Panc1 (cell line): Measurements from ENCODE around the gene PCSK5.

ENCODE experiments used
- SIN3A ChIP-seq: IDR thresholded peaks from 2 replicates; pipeline ENCODE4 v1.6.1; 2012; ENCODE audit warnings: low read depth, mild to moderate bottlenecking, low read length, moderate library complexity, borderline replicate concordance; ENCODE audit not compliant: insufficient read depth
- TF ChIP-seq, protein P1 (sequence below): fragments of 450-650 bp; IDR thresholded peaks from 2 replicates; pipeline ENCODE4 v1.5.1; 2017; ENCODE audit warnings: mild to moderate bottlenecking

DNA sequence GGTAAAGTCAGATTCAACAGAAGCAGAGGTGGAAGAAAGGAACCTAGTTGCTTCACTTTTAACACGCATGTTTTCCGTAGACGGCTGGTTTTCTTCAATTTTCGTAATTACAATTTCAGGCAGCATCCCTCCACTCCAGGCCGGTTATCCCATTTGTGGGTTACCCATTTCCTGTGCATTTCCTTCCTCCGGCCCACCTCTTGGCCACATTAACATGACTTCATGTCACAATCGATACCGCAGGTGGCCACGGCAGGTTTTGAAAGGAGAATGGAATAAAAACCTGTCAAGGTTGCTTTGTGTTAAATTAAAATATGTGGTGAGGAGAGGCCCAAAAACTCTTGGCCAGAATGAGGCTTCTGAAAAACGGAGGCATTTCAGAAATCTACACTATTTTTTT lies 130.2 kb downstream of the PCSK5 start:
- no peak for TF ChIP-seq SIN3A
- TF ChIP-seq, protein P1, sequence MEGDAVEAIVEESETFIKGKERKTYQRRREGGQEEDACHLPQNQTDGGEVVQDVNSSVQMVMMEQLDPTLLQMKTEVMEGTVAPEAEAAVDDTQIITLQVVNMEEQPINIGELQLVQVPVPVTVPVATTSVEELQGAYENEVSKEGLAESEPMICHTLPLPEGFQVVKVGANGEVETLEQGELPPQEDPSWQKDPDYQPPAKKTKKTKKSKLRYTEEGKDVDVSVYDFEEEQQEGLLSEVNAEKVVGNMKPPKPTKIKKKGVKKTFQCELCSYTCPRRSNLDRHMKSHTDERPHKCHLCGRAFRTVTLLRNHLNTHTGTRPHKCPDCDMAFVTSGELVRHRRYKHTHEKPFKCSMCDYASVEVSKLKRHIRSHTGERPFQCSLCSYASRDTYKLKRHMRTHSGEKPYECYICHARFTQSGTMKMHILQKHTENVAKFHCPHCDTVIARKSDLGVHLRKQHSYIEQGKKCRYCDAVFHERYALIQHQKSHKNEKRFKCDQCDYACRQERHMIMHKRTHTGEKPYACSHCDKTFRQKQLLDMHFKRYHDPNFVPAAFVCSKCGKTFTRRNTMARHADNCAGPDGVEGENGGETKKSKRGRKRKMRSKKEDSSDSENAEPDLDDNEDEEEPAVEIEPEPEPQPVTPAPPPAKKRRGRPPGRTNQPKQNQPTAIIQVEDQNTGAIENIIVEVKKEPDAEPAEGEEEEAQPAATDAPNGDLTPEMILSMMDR = no peak
